GM12892 (cell line): Measurements from ENCODE around the gene FNIP2.
"Not testable (repeated sequence)": the region's sequence is repeated elsewhere in the genome, so short reads cannot be mapped to it uniquely, and the experiment has no call there.

Experiments
- DNase-seq: peaks from one replicate; pipeline ENCODE4 v3.0.0; 2011; ENCODE audit not compliant: insufficient read length
- FAIRE-seq: peaks from 2 replicates; lab custom pipeline; 2011; peaks lifted over from hg19 to GRCh38; lab: Jason Lieb, UNC
- POLR2A ChIP-seq: IDR thresholded peaks from 2 replicates; pipeline ENCODE4 v1.6.1; 2011; ENCODE audit warnings: low read depth, low read length, control low read depth
- POLR2AphosphoS5 ChIP-seq: IDR thresholded peaks from 2 replicates; pipeline ENCODE4 v1.6.1; 2011; ENCODE audit warnings: low read depth, low read length, control low read depth
- TAF1 ChIP-seq: IDR thresholded peaks from 2 replicates; pipeline ENCODE4 v1.6.1; 2011; ENCODE audit warnings: low read depth, mild to moderate bottlenecking, control low read depth, low read length, borderline replicate concordance

Gene FNIP2

GRCh38 chr4:158930639-158930972 lies 161.8 kb downstream of the FNIP2 start:
- FAIRE-seq: no peak
- no peak for DNase-seq
- TF ChIP-seq POLR2A (no peak), POLR2AphosphoS5 (no peak), TAF1 (no peak)

- no peak for TF ChIP-seq POLR2AphosphoS5
- TF ChIP-seq POLR2A: no peak
- FAIRE-seq (no peak), DNase-seq (no peak)
Measured at GRCh38 chr4:158933236-158933635, 164.4 kb downstream of the FNIP2 start.

GRCh38 chr4:158934996-158935669 lies 166.3 kb downstream of the FNIP2 start:
- DNase-seq: no peak
- no peak for FAIRE-seq
- TF ChIP-seq TAF1: no peak
- no peak for TF ChIP-seq POLR2A
- TF ChIP-seq POLR2AphosphoS5: no peak

- DNase-seq: no peak
- TF ChIP-seq POLR2A (no peak), POLR2AphosphoS5 (no peak), TAF1 (no peak)
- no peak for FAIRE-seq
Measured at GRCh38 chr4:158936238-158936637, 167.4 kb downstream of the FNIP2 start.

GRCh38 chr4:158938220-158939044 lies 169.6 kb downstream of the FNIP2 start:
- DNase-seq: no peak
- TF ChIP-seq TAF1 (no peak), POLR2A (no peak), POLR2AphosphoS5 (no peak)
- FAIRE-seq: no peak

GRCh38 chr4:158940271-158940670 lies 171.4 kb downstream of the FNIP2 start:
- TF ChIP-seq POLR2AphosphoS5: no peak
- TF ChIP-seq POLR2A: no peak
- TF ChIP-seq TAF1: no peak
- no peak for DNase-seq
- no peak for FAIRE-seq

- DNase-seq (no peak), FAIRE-seq (no peak)
- no peak for TF ChIP-seq TAF1
- TF ChIP-seq POLR2AphosphoS5: no peak
- TF ChIP-seq POLR2A: no peak
Measured at GRCh38 chr4:158941321-158941720, 172.5 kb downstream of the FNIP2 start.

- DNase-seq (no peak), FAIRE-seq (no peak)
- TF ChIP-seq POLR2AphosphoS5: no peak
- TF ChIP-seq TAF1: no peak
- no peak for TF ChIP-seq POLR2A
Measured at GRCh38 chr4:158941895-158942294, 173.1 kb downstream of the FNIP2 start.

GRCh38 chr4:158945529-158946108 lies 176.8 kb downstream of the FNIP2 start:
- DNase-seq: no peak

GRCh38 chr4:158946825-158947224 lies 178.0 kb downstream of the FNIP2 start:
- DNase-seq (no peak), FAIRE-seq (no peak)
- no peak for TF ChIP-seq POLR2AphosphoS5
- TF ChIP-seq POLR2A: no peak
- no peak for TF ChIP-seq TAF1

More at GRCh38 chr4:158945529-158946108, 176.8 kb downstream of the FNIP2 start:
- FAIRE-seq: no peak
- no peak for TF ChIP-seq POLR2AphosphoS5
- no peak for TF ChIP-seq TAF1
- no peak for TF ChIP-seq POLR2A

GRCh38 chr4:158948071-158948470 lies 179.2 kb downstream of the FNIP2 start:
- no peak for TF ChIP-seq TAF1
- no peak for TF ChIP-seq POLR2A
- TF ChIP-seq POLR2AphosphoS5: no peak
- FAIRE-seq: no peak

GRCh38 chr4:158949099-158949498 lies 180.3 kb downstream of the FNIP2 start:
- DNase-seq (no peak), FAIRE-seq (no peak)
- TF ChIP-seq POLR2AphosphoS5: no peak
- no peak for TF ChIP-seq TAF1
- TF ChIP-seq POLR2A: no peak

More at GRCh38 chr4:158948071-158948470, 179.2 kb downstream of the FNIP2 start:
- no peak for DNase-seq

GRCh38 chr4:158952221-158952774 lies 183.5 kb downstream of the FNIP2 start:
- FAIRE-seq, DNase-seq: not testable (repeated sequence)

GRCh38 chr4:158956345-158956744 lies 187.5 kb downstream of the FNIP2 start:
- not testable (repeated sequence) for FAIRE-seq, DNase-seq

- FAIRE-seq: not testable (repeated sequence)
Measured at GRCh38 chr4:158956918-158957317, 188.1 kb downstream of the FNIP2 start.

More at GRCh38 chr4:158956918-158957317, 188.1 kb downstream of the FNIP2 start:
- not testable (repeated sequence) for DNase-seq
